ENCODE measurements around the gene MAPK10. TPM values are rescaled to one million over a fixed set of nuclear protein-coding genes. Genes with fewer than 3 reads are reported as not detected.

The MAPK10 gene
- total and polyA plus RNA-seq, 2 donors (not counting 3 experiments of a cell fraction or from before 2014, with no cell fraction given) = 0.17 TPM; not detected in 1

GRCh38 chr4:86274642-86275041 lies 85.2 kb downstream of the MAPK10 start:
- dilution Hi-C loops (cut with MboI; ENCODE audit: extremely low pct_ligation_motif_present, low sequenced_read_pairs) (no loop called here), intact Hi-C loops (cut with micrococcal nuclease) (no loop called here)
- BruUV-seq (replicated peaks) = no TSS peak
- no peak for TF ChIP-seq MAX (IDR thresholded peaks at IDR 0.05; ENCODE audit: insufficient read depth, insufficient read length)
- TF ChIP-seq CTCF (IDR thresholded peaks at IDR 0.05; ENCODE audit: extremely low read depth in 1 of 2, insufficient read depth in 1 of 2, low read depth in 1 of 2, low read length in 2 of 2) = no peak
- no peak for TF ChIP-seq POLR2AphosphoS5 (IDR thresholded peaks at IDR 0.05; ENCODE audit: insufficient read depth, low read depth, low read length)
- no peak for TF ChIP-seq JUN (IDR thresholded peaks at IDR 0.05; ENCODE audit: borderline replicate concordance, insufficient read depth, insufficient read length, low read depth)
- no peak for TF ChIP-seq POLR2A (IDR thresholded peaks at IDR 0.05; ENCODE audit: low read depth, low read length)
- TF ChIP-seq EZH2 (IDR thresholded peaks at IDR 0.05; ENCODE audit: borderline replicate concordance, low read depth, low read length, severe bottlenecking) = no peak
- no peak for TF ChIP-seq MYC (IDR thresholded peaks at IDR 0.05; ENCODE audit: low read depth, low read length)
- TF ChIP-seq FOS (IDR thresholded peaks at IDR 0.05; ENCODE audit: borderline replicate concordance, insufficient read depth, low read length) = no peak
- no peaks in the 10 kb centered on the region for H4K20me1 ChIP-seq (replicated peaks; ENCODE audit: control insufficient read depth, extremely low read depth, insufficient read depth, low read length)
- DNase-seq (ENCODE audit: low read depth, low spot score) (no peak), FAIRE-seq (no peak)
- H3K27me3 ChIP-seq (ENCODE audit: control insufficient read depth in 2 of 2, insufficient read depth in 2 of 2, low read length in 2 of 2) = no peaks in the 10 kb centered on the region
- H3K9ac ChIP-seq (replicated peaks; ENCODE audit: extremely low read depth, insufficient read depth, low read length) = no peak overlapping the region
- no peaks in the 10 kb centered on the region for H3K9me3 ChIP-seq (replicated peaks; ENCODE audit: control insufficient read depth, insufficient read depth, low read length)
- H3K4me3 ChIP-seq (replicated peaks in 1 of 3; ENCODE audit: insufficient read depth in 1 of 3, low read depth in 1 of 3, low read length in 3 of 3) = no peak overlapping the region
- no peak overlapping the region for H3K4me2 ChIP-seq (ENCODE audit: insufficient read depth, low read length)
- no peaks in the 10 kb centered on the region for H3K4me1 ChIP-seq (ENCODE audit: control insufficient read depth, extremely low read depth, insufficient read depth, low read length)
- no peak overlapping the region for H2AFZ ChIP-seq (ENCODE audit: low read depth, low read length)
- no peaks in the 10 kb centered on the region for H3K9me1 ChIP-seq (replicated peaks; ENCODE audit: control insufficient read depth, extremely low read depth, insufficient read depth, low read length)
- ChIA-PET CTCF (no interaction called here), POLR2A (no interaction called here)
- no peaks in the 10 kb centered on the region for H3K79me2 ChIP-seq (ENCODE audit: control insufficient read depth, insufficient read depth, low read length)
- no peaks in the 10 kb centered on the region for H3K36me3 ChIP-seq (ENCODE audit: control insufficient read depth in 2 of 2, extremely low read depth in 1 of 2, insufficient read depth in 2 of 2, low read length in 2 of 2)
- no peak overlapping the region for H3K27ac ChIP-seq (ENCODE audit: insufficient read depth, low read depth, low read length)

Data from endothelial cell of umbilical vein (primary cell).